Panc1 (cell line): ENCODE results near the gene FKBP1C. TPM values are rescaled to one million over a fixed set of nuclear protein-coding genes. Genes with fewer than 3 reads are reported as not detected.

Experiments
- ATAC-seq: fragments of 200-7000 bp; cut with Tn5 transposase; 2 replicates; pipeline ENCODE4 v1.9.1; 2020; ENCODE audit warnings: mild to moderate bottlenecking, moderate library complexity
- BruUV-seq: library from RNA; stranded (reverse); fragments of 400-500 nt; replicated peaks from 2 replicates; lab custom pipeline; 2021; lab: Mats Ljungman, UMichigan
- CTCF ChIA-PET: fragments of 300-600 bp; sonication (Branson Sonifier 250); formaldehyde crosslinking; loops from one replicate; lab custom pipeline; 2022; ENCODE audit warnings: antibody characterized with exemption; lab: Charles Lee
- POLR2A ChIA-PET: fragments of 300-600 bp; sonication (Branson Sonifier 250); formaldehyde crosslinking; loops from one replicate; lab custom pipeline; 2022; ENCODE audit warnings: antibody characterized with exemption; lab: Charles Lee
- DNase-seq: peaks from one replicate; pipeline ENCODE4 v3.0.0-alpha.2; 2010; ENCODE audit warnings: low read depth, low spot score
- H3K27ac ChIP-seq: 2 replicates; pipeline ENCODE4 v1.5.1; 2011; ENCODE audit warnings: mild to moderate bottlenecking, low read length, inconsistent platforms
- H3K27me3 ChIP-seq: fragments of 200-500 bp; sonication (Bioruptor generic); 2 replicates; pipeline ENCODE4 v1.6.0; 2014; ENCODE audit warnings: low read length, inconsistent platforms; ENCODE audit not compliant: control insufficient read depth, insufficient read depth
- H3K36me3 ChIP-seq: fragments of 200-500 bp; sonication (Bioruptor generic); 2 replicates; pipeline ENCODE4 v1.5.1; 2014; ENCODE audit warnings: inconsistent platforms, mild to moderate bottlenecking, low read length, moderate library complexity; ENCODE audit not compliant: control insufficient read depth, insufficient read depth
- H3K4me1 ChIP-seq: 2 replicates; pipeline ENCODE4 v1.5.1; 2011; ENCODE audit warnings: inconsistent platforms, mild to moderate bottlenecking, low read length, moderate library complexity; ENCODE audit not compliant: control insufficient read depth, insufficient read depth
- H3K4me3 ChIP-seq, 2 experiments: 2 replicates each; pipeline ENCODE4 v1.5.1; 2011 to 2012; ENCODE audit warnings: low read depth in 2 of 2, low read length in 2 of 2, mild to moderate bottlenecking in 2 of 2, inconsistent platforms in 1 of 2, moderate library complexity in 1 of 2
- H3K9me3 ChIP-seq: fragments of 200-500 bp; sonication (Bioruptor generic); 2 replicates; pipeline ENCODE4 v1.5.1; 2014; ENCODE audit warnings: low read depth, mild to moderate bottlenecking, inconsistent platforms, low read length, moderate library complexity; ENCODE audit not compliant: control insufficient read depth, insufficient read depth
- CTCF ChIP-seq: fragments of 450-650 bp; IDR thresholded peaks from 2 replicates; pipeline ENCODE4 v1.5.1; 2017; ENCODE audit warnings: mild to moderate bottlenecking
- POLR2AphosphoS5 ChIP-seq: IDR thresholded peaks from 2 replicates; pipeline ENCODE4 v1.6.1; 2012; ENCODE audit warnings: mild to moderate bottlenecking, low read depth, low read length, moderate library complexity
- REST ChIP-seq, 2 experiments: IDR thresholded peaks; 2 replicates each; pipeline ENCODE4 v1.6.1; 2011 to 2012; ENCODE audit warnings: low read depth in 2 of 2, control low read depth in 1 of 2, low read length in 1 of 2, mild to moderate bottlenecking in 1 of 2, moderate library complexity in 1 of 2; ENCODE audit not compliant: insufficient read depth in 1 of 2
- SIN3A ChIP-seq: IDR thresholded peaks from 2 replicates; pipeline ENCODE4 v1.6.1; 2012; ENCODE audit warnings: low read depth, mild to moderate bottlenecking, low read length, moderate library complexity, borderline replicate concordance; ENCODE audit not compliant: insufficient read depth
- TCF7L2 ChIP-seq: IDR thresholded peaks from 2 replicates; pipeline ENCODE4 v1.6.1; 2011; ENCODE audit warnings: mild to moderate bottlenecking, low read depth, low read length, inconsistent platforms
- in situ Hi-C: cut with HindIII; loops from 2 replicates; pipeline ENCODE4 v1.10.0; 2016; ENCODE audit warnings: low sequenced_read_pairs, low pct_unique_long_range_greater_than_20kb
- intact Hi-C: fragments of 100-400 bp; cut with micrococcal nuclease; formaldehyde crosslinking; loops from one replicate; pipeline ENCODE4 v1.10.0; 2022; ENCODE audit not compliant: unreplicated experiment
- total RNA-seq: library from RNA; stranded (reverse); gene quantifications from one replicate; pipeline ENCODE4 v1.2.1, GENCODE V29; 2021; ENCODE audit not compliant: unreplicated experiment

FKBP1C gene
- total RNA-seq, 1 experiment from 2014 or later, result 0.49 TPM

GRCh38 chr6:63249875-63250482 is 38.7 kb downstream of the FKBP1C start:
- H3K36me3 ChIP-seq, result no peaks in the 10 kb centered on the region
- H3K27me3 ChIP-seq, result no peaks in the 10 kb centered on the region
- ATAC-seq (no peak), DNase-seq (no peak)
- BruUV-seq, result no TSS peak
- no peaks in the 10 kb centered on the region for H3K9me3 ChIP-seq
- H3K4me1 ChIP-seq, result no peaks in the 10 kb centered on the region
- no peak for TF ChIP-seq CTCF
- TF ChIP-seq SIN3A, result no peak
- no peak for TF ChIP-seq POLR2AphosphoS5
- TF ChIP-seq REST (IDR thresholded peaks at IDR 0.05; ENCODE audit: insufficient read depth in 1 of 2, low read depth in 2 of 2, low read length in 1 of 2), result no peak
- no peak for TF ChIP-seq TCF7L2
- no peak overlapping the region for H3K4me3 ChIP-seq
- ChIA-PET POLR2A (no interaction called here), CTCF (no interaction called here)
- intact Hi-C loops, result no loop called here
- in situ Hi-C loops, result no loop called here
- no peak overlapping the region for H3K27ac ChIP-seq

GRCh38 chr6:63259153-63259552 is 47.9 kb downstream of the FKBP1C start:
- ATAC-seq (no peak), DNase-seq (no peak)
- intact Hi-C loops, result no loop called here
- Histone ChIP-seq H3K27ac (no peak overlapping the region), H3K27me3 (no peaks in the 10 kb centered on the region), H3K4me1 (no peaks in the 10 kb centered on the region), H3K36me3 (no peaks in the 10 kb centered on the region), H3K4me3 (no peak overlapping the region), H3K9me3 (no peaks in the 10 kb centered on the region)
- TF ChIP-seq TCF7L2 (no peak), CTCF (no peak), REST (IDR thresholded peaks at IDR 0.05; ENCODE audit: insufficient read depth in 1 of 2, low read depth in 2 of 2, low read length in 1 of 2) (no peak), SIN3A (no peak), POLR2AphosphoS5 (no peak)
- BruUV-seq, result no TSS peak
- CTCF ChIA-PET, result no interaction called here
- in situ Hi-C loops, result no loop called here
- POLR2A ChIA-PET, result no interaction called here
